WTC11 (cell line): Measurements from ENCODE around the gene TMEM256. TPM values are rescaled to one million over a fixed set of nuclear protein-coding genes. Genes with fewer than 3 reads are reported as not detected.

ENCODE experiments used
- ATAC-seq: fragments of 200-7000 bp; cut with Tn5 transposase; 2 replicates; pipeline ENCODE4 v1.10.0; 2021; ENCODE audit warnings: mild to moderate bottlenecking, moderate library complexity
- CTCF ChIA-PET: fragments of 300-600 bp; sonication (Branson Sonifier 250); formaldehyde crosslinking; loops from one replicate; lab custom pipeline; 2021; ENCODE audit warnings: antibody characterized with exemption; lab: Charles Lee
- POLR2A ChIA-PET: fragments of 350-600 bp; sonication (Branson Sonifier 250); formaldehyde crosslinking; loops from one replicate; lab custom pipeline; 2021; ENCODE audit warnings: antibody characterized with exemption; lab: Charles Lee
- DNase-seq: peaks from one replicate; pipeline ENCODE4 v3.0.0; 2021; ENCODE audit warnings: low spot score
- H3K27ac Mint-ChIP-seq: 2 replicates; pipeline ENCODE4 v1.8.0; 2021; ENCODE audit warnings: mixed read lengths
- H3K27me3 Mint-ChIP-seq: 2 replicates; pipeline ENCODE4 v1.8.0; 2021; ENCODE audit warnings: low read depth, mild to moderate bottlenecking, moderate library complexity, mixed read lengths
- H3K36me3 Mint-ChIP-seq: 2 replicates; pipeline ENCODE4 v1.8.0; 2021; ENCODE audit warnings: mixed read lengths
- H3K4me1 Mint-ChIP-seq: 2 replicates; pipeline ENCODE4 v1.8.0; 2022; ENCODE audit warnings: mixed read lengths
- H3K4me3 Mint-ChIP-seq: 2 replicates; pipeline ENCODE4 v1.8.0; 2021; ENCODE audit warnings: mild to moderate bottlenecking, moderate library complexity, mixed read lengths
- H3K9me3 Mint-ChIP-seq: 2 replicates; pipeline ENCODE4 v1.8.0; 2021; ENCODE audit warnings: mixed read lengths
- CDX4 ChIP-seq: fragments of 250-450 bp; sonication (Bioruptor Pico); IDR thresholded peaks from 2 replicates; pipeline ENCODE4 v1.9.0; 2021; ENCODE audit warnings: moderate library complexity, mild to moderate bottlenecking, inconsistent platforms, borderline replicate concordance
- CREM ChIP-seq: sonication (generic); formaldehyde crosslinking; IDR thresholded peaks from 2 replicates; pipeline ENCODE4 v1.8.1; 2022; ENCODE audit warnings: mild to moderate bottlenecking, missing genetic modification reagents, moderate library complexity
- EMX1 ChIP-seq: fragments of 250-450 bp; sonication (Bioruptor Pico); IDR thresholded peaks from 2 replicates; pipeline ENCODE4 v1.8.0; 2021; ENCODE audit warnings: mild to moderate bottlenecking
- ETV6 ChIP-seq: sonication (generic); formaldehyde crosslinking; IDR thresholded peaks from 2 replicates; pipeline ENCODE4 v1.8.1; 2022; ENCODE audit warnings: mild to moderate bottlenecking, missing genetic modification reagents
- GABPB1 ChIP-seq: sonication (generic); formaldehyde crosslinking; IDR thresholded peaks from 2 replicates; pipeline ENCODE4 v1.8.1; 2023; ENCODE audit warnings: mild to moderate bottlenecking, missing genetic modification reagents
- JAZF1 ChIP-seq: fragments of 250-450 bp; sonication (Bioruptor Pico); IDR thresholded peaks from 2 replicates; pipeline ENCODE4 v1.9.0; 2021; ENCODE audit warnings: moderate library complexity, mild to moderate bottlenecking, inconsistent platforms
- MAX ChIP-seq: sonication (generic); formaldehyde crosslinking; IDR thresholded peaks from 2 replicates; pipeline ENCODE4 v1.8.0; 2022; ENCODE audit warnings: mild to moderate bottlenecking, missing genetic modification reagents
- RELA ChIP-seq: sonication (generic); formaldehyde crosslinking; IDR thresholded peaks from 2 replicates; pipeline ENCODE4 v1.8.1; 2022; ENCODE audit warnings: missing genetic modification reagents, mild to moderate bottlenecking, borderline replicate concordance
- ZNF121 ChIP-seq: sonication (generic); formaldehyde crosslinking; IDR thresholded peaks from 2 replicates; pipeline ENCODE4 v1.8.0; 2023; ENCODE audit warnings: missing genetic modification reagents
- ZNF138 ChIP-seq: sonication (generic); formaldehyde crosslinking; conservative IDR thresholded peaks from 2 replicates; pipeline ENCODE4 v1.8.1; 2022; ENCODE audit warnings: mild to moderate bottlenecking, moderate library complexity, missing genetic modification reagents
- ZNF281 ChIP-seq: sonication (generic); formaldehyde crosslinking; IDR thresholded peaks from 2 replicates; pipeline ENCODE4 v1.8.0; 2023; ENCODE audit warnings: mild to moderate bottlenecking, missing genetic modification reagents
- ZNF317 ChIP-seq: sonication (generic); formaldehyde crosslinking; IDR thresholded peaks from 2 replicates; pipeline ENCODE4 v1.8.1; 2023; ENCODE audit warnings: low read depth, mild to moderate bottlenecking, moderate library complexity, missing genetic modification reagents, borderline replicate concordance
- ZNF671 ChIP-seq: fragments of 250-450 bp; sonication (Bioruptor Pico); IDR thresholded peaks from 2 replicates; pipeline ENCODE4 v1.8.0; 2021; ENCODE audit warnings: mild to moderate bottlenecking
- total RNA-seq: library from RNA; stranded (reverse); gene quantifications from 3 replicates; pipeline ENCODE4 v1.2.3, GENCODE V29; 2021
- TF ChIP-seq, protein P1 (sequence below): sonication (generic); formaldehyde crosslinking; IDR thresholded peaks from 2 replicates; pipeline ENCODE4 v1.8.1; 2022; ENCODE audit warnings: missing genetic modification reagents, borderline replicate concordance
- TF ChIP-seq, protein P2 (sequence below): fragments of 250-450 bp; sonication (Bioruptor Pico); IDR thresholded peaks from 2 replicates; pipeline ENCODE4 v1.9.0; 2021; ENCODE audit warnings: mild to moderate bottlenecking
- TF ChIP-seq, protein P3 (sequence below): sonication (generic); formaldehyde crosslinking; IDR thresholded peaks from 2 replicates; pipeline ENCODE4 v1.8.0; 2023; ENCODE audit warnings: missing genetic modification reagents, mild to moderate bottlenecking, borderline replicate concordance
- TF ChIP-seq, protein P4 (sequence below): sonication (generic); formaldehyde crosslinking; IDR thresholded peaks from 2 replicates; pipeline ENCODE4 v1.8.0; 2023; ENCODE audit warnings: missing genetic modification reagents
- TF ChIP-seq, protein P5 (sequence below): sonication (generic); formaldehyde crosslinking; IDR thresholded peaks from 2 replicates; pipeline ENCODE4 v1.8.0; 2022; ENCODE audit warnings: mild to moderate bottlenecking, missing genetic modification reagents

Gene TMEM256
- total RNA-seq, 1 experiment from 2014 or later = 132 TPM

GRCh38 chr17:7394452-7395191 is 9.3 kb downstream of the TMEM256 start, which contains the start of gene PLSCR3 (continued):
- TF ChIP-seq ZNF671 = no peak
- peak; percentile 30 for TF ChIP-seq ETV6 (CRISPR knock-in tag)

GRCh38 chr17:7393613-7394451 is 10.1 kb downstream of the TMEM256 start:
- ATAC-seq (peak; percentile 51), DNase-seq (peak; percentile 73)
- POLR2A ChIA-PET = interaction anchor here (0.8 to 2.1 kb wide), 6 partner anchors 10 to 43 kb away, joined by 3 to 10 read pairs (median 4); partner anchors contain the start of genes TMEM102 and TMEM256
- H3K4me1 Mint-ChIP-seq = peaks cover 11% of the 10 kb centered on the region
- H3K27ac Mint-ChIP-seq = no peak overlapping the region
- peaks cover 20% of the 10 kb centered on the region for H3K36me3 Mint-ChIP-seq
- peak overlapping the region; percentile 90 for H3K4me3 Mint-ChIP-seq
- H3K27me3 Mint-ChIP-seq = no peaks in the 10 kb centered on the region; the same call in 1 of the 2 replicates
- no peaks in the 10 kb centered on the region for H3K9me3 Mint-ChIP-seq
- CTCF ChIA-PET = interaction anchor here (0.6 to 4.1 kb wide), 35 partner anchors 9 to 323 kb away, joined by 3 to 59 read pairs (median 7); partner anchors contain the start of genes ACAP1, CHRNB1, FGF11 and NLGN2
- TF ChIP-seq, protein P1, sequence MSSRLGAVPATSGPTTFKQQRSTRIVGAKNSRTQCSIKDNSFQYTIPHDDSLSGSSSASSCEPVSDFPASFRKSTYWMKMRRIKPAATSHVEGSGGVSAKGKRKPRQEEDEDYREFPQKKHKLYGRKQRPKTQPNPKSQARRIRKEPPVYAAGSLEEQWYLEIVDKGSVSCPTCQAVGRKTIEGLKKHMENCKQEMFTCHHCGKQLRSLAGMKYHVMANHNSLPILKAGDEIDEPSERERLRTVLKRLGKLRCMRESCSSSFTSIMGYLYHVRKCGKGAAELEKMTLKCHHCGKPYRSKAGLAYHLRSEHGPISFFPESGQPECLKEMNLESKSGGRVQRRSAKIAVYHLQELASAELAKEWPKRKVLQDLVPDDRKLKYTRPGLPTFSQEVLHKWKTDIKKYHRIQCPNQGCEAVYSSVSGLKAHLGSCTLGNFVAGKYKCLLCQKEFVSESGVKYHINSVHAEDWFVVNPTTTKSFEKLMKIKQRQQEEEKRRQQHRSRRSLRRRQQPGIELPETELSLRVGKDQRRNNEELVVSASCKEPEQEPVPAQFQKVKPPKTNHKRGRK (CRISPR knock-in tag) = no peak
- TF ChIP-seq, protein P2, sequence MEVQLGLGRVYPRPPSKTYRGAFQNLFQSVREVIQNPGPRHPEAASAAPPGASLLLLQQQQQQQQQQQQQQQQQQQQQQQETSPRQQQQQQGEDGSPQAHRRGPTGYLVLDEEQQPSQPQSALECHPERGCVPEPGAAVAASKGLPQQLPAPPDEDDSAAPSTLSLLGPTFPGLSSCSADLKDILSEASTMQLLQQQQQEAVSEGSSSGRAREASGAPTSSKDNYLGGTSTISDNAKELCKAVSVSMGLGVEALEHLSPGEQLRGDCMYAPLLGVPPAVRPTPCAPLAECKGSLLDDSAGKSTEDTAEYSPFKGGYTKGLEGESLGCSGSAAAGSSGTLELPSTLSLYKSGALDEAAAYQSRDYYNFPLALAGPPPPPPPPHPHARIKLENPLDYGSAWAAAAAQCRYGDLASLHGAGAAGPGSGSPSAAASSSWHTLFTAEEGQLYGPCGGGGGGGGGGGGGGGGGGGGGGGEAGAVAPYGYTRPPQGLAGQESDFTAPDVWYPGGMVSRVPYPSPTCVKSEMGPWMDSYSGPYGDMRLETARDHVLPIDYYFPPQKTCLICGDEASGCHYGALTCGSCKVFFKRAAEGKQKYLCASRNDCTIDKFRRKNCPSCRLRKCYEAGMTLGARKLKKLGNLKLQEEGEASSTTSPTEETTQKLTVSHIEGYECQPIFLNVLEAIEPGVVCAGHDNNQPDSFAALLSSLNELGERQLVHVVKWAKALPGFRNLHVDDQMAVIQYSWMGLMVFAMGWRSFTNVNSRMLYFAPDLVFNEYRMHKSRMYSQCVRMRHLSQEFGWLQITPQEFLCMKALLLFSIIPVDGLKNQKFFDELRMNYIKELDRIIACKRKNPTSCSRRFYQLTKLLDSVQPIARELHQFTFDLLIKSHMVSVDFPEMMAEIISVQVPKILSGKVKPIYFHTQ (CRISPR knock-in tag) = no peak
- no peak for TF ChIP-seq ZNF121 (CRISPR knock-in tag)
- TF ChIP-seq, protein P3, sequence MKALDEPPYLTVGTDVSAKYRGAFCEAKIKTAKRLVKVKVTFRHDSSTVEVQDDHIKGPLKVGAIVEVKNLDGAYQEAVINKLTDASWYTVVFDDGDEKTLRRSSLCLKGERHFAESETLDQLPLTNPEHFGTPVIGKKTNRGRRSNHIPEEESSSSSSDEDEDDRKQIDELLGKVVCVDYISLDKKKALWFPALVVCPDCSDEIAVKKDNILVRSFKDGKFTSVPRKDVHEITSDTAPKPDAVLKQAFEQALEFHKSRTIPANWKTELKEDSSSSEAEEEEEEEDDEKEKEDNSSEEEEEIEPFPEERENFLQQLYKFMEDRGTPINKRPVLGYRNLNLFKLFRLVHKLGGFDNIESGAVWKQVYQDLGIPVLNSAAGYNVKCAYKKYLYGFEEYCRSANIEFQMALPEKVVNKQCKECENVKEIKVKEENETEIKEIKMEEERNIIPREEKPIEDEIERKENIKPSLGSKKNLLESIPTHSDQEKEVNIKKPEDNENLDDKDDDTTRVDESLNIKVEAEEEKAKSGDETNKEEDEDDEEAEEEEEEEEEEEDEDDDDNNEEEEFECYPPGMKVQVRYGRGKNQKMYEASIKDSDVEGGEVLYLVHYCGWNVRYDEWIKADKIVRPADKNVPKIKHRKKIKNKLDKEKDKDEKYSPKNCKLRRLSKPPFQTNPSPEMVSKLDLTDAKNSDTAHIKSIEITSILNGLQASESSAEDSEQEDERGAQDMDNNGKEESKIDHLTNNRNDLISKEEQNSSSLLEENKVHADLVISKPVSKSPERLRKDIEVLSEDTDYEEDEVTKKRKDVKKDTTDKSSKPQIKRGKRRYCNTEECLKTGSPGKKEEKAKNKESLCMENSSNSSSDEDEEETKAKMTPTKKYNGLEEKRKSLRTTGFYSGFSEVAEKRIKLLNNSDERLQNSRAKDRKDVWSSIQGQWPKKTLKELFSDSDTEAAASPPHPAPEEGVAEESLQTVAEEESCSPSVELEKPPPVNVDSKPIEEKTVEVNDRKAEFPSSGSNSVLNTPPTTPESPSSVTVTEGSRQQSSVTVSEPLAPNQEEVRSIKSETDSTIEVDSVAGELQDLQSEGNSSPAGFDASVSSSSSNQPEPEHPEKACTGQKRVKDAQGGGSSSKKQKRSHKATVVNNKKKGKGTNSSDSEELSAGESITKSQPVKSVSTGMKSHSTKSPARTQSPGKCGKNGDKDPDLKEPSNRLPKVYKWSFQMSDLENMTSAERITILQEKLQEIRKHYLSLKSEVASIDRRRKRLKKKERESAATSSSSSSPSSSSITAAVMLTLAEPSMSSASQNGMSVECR (CRISPR knock-in tag) = 0 out of 2 replicates have a peak, but pooled peaks have one; percentile 55
- TF ChIP-seq CREM = peak; percentile 28; the same call in 1 of the 2 replicates
- TF ChIP-seq JAZF1 (CRISPR knock-in tag) = no peak
- TF ChIP-seq ZNF317 (CRISPR knock-in tag) = no peak
- no peak for TF ChIP-seq CDX4 (CRISPR knock-in tag)
- no peak for TF ChIP-seq ZNF281
- TF ChIP-seq, protein P4, sequence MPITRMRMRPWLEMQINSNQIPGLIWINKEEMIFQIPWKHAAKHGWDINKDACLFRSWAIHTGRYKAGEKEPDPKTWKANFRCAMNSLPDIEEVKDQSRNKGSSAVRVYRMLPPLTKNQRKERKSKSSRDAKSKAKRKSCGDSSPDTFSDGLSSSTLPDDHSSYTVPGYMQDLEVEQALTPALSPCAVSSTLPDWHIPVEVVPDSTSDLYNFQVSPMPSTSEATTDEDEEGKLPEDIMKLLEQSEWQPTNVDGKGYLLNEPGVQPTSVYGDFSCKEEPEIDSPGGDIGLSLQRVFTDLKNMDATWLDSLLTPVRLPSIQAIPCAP (CRISPR knock-in tag) = no peak
- TF ChIP-seq GABPB1 (CRISPR knock-in tag) = no peak
- peak; percentile 47; the same call in 1 of the 2 replicates for TF ChIP-seq MAX (CRISPR knock-in tag)
- no peak for TF ChIP-seq RELA (CRISPR knock-in tag)
- TF ChIP-seq ZNF138 (CRISPR knock-in tag) = 0 out of 2 replicates have a peak, but pooled peaks have one; percentile 15
- TF ChIP-seq, protein P5, sequence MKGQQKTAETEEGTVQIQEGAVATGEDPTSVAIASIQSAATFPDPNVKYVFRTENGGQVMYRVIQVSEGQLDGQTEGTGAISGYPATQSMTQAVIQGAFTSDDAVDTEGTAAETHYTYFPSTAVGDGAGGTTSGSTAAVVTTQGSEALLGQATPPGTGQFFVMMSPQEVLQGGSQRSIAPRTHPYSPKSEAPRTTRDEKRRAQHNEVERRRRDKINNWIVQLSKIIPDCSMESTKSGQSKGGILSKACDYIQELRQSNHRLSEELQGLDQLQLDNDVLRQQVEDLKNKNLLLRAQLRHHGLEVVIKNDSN (CRISPR knock-in tag) = no peak
- TF ChIP-seq EMX1 (CRISPR knock-in tag) = no peak
